ENCODE results near the gene ZKSCAN5. TPM values are rescaled to one million over a fixed set of nuclear protein-coding genes. Genes with fewer than 3 reads are reported as not detected.
"Not testable (repeated sequence)": the region's sequence is repeated elsewhere in the genome, so short reads cannot be mapped to it uniquely, and the experiment has no call there.

Gene ZKSCAN5
- polyA plus RNA-seq, 10 donors = 7.6 to 11.2 (median 9.5) TPM

GRCh38 chr7:99551767-99552463 lies 47.5 kb downstream of the ZKSCAN5 start, which contains the start of gene FAM200A:
TSS of gene FAM200A (minus strand) at chr7:99552114. CDS start at chr7:99548407, 3,707 bp downstream.
- peak; percentile 94 to 98 (median 97) for DNase-seq

GRCh38 chr7:99553039-99553438 lies 48.6 kb downstream of the ZKSCAN5 start:
- DNase-seq = no peak

- DNase-seq = no peak
Measured at GRCh38 chr7:99554939-99555338, 50.5 kb downstream of the ZKSCAN5 start.

- no peak for DNase-seq
Measured at GRCh38 chr7:99557196-99557607, 52.7 kb downstream of the ZKSCAN5 start.

GRCh38 chr7:99557940-99558305 lies 53.5 kb downstream of the ZKSCAN5 start:
- DNase-seq = no peak

GRCh38 chr7:99558306-99559174 lies 54.1 kb downstream of the ZKSCAN5 start, which contains the start of gene ZNF655:
TSS of gene ZNF655 (plus strand) at chr7:99558642. CDS start at chr7:99560560, 1,918 bp downstream.
- peak; percentile 93 to 98 (median 94) for DNase-seq

- no peak for DNase-seq
Measured at GRCh38 chr7:99559175-99559915, 54.9 kb downstream of the ZKSCAN5 start.

- no peak for DNase-seq
Measured at GRCh38 chr7:99560834-99561736, 56.6 kb downstream of the ZKSCAN5 start.

- no peak for DNase-seq
Measured at GRCh38 chr7:99561737-99562051, 57.2 kb downstream of the ZKSCAN5 start.

- DNase-seq = no peak
Measured at GRCh38 chr7:99562114-99562784, 57.8 kb downstream of the ZKSCAN5 start.

GRCh38 chr7:99562832-99563231 lies 58.4 kb downstream of the ZKSCAN5 start:
- DNase-seq = peak in 1 of 3 donors; percentile 94

GRCh38 chr7:99563650-99564049 lies 59.2 kb downstream of the ZKSCAN5 start:
- no peak for DNase-seq

GRCh38 chr7:99568770-99569169 lies 64.3 kb downstream of the ZKSCAN5 start:
- not testable (repeated sequence) for DNase-seq

GRCh38 chr7:99571768-99572167 lies 67.3 kb downstream of the ZKSCAN5 start:
- DNase-seq = no peak

- no peak for DNase-seq
Measured at GRCh38 chr7:99573257-99573656, 68.8 kb downstream of the ZKSCAN5 start.

- no peak for DNase-seq
Measured at GRCh38 chr7:99576251-99576650, 71.8 kb downstream of the ZKSCAN5 start.

GRCh38 chr7:99579281-99579955 lies 75.0 kb downstream of the ZKSCAN5 start:
- DNase-seq = no peak

GRCh38 chr7:99579956-99580777 lies 75.7 kb downstream of the ZKSCAN5 start:
- DNase-seq = peak; percentile 31 to 81 (median 42)

- not testable (repeated sequence) for DNase-seq
Measured at GRCh38 chr7:99580778-99581332, 76.4 kb downstream of the ZKSCAN5 start.

Data from muscle of back (tissue), 11 donors.